Motor neuron (in vitro differentiated cells): Measurements from ENCODE around the gene KRT39. TPM values are rescaled to one million over a fixed set of nuclear protein-coding genes. Genes with fewer than 3 reads are reported as not detected.

Experiments
- ATAC-seq, 8 experiments: fragments of 200-7000 bp; cut with Tn5 transposase; replicated peaks in 6 of 8; 2 replicates each; pipeline ENCODE4 v1.8.0; 2021; ENCODE audit warnings: mild to moderate bottlenecking in 8 of 8, moderate library complexity in 8 of 8
- H3K27ac ChIP-seq, 2 donors: fragments of 250-450 bp; sonication (Bioruptor Pico); 2 replicates each; pipeline ENCODE4 v1.9.0; 2021; ENCODE audit warnings: antibody characterized with exemption in 2 of 2, mild to moderate bottlenecking in 2 of 2, moderate library complexity in 1 of 2
- H3K4me1 ChIP-seq, 2 donors: fragments of 250-450 bp; sonication (Bioruptor Pico); replicated peaks in 1 of 2; 2 replicates each; pipeline ENCODE4 v1.6.1; 2021; ENCODE audit warnings: antibody characterized with exemption in 2 of 2, mild to moderate bottlenecking in 2 of 2, moderate library complexity in 1 of 2
- H3K4me3 ChIP-seq, 5 donors: fragments of 250-450 bp; sonication (Bioruptor Pico); 2 replicates each; pipeline ENCODE4 v1.9.0; 2021; ENCODE audit warnings: antibody characterized with exemption in 5 of 5, mild to moderate bottlenecking in 5 of 5, moderate library complexity in 4 of 5
- WGBS, 10 experiments: fragments of 450-650 bp; shearing (Covaris generic); methylation state at CpG; one replicate each; pipeline ENCODE4 v1.0.0; 2022; 5-methylcytosine and 5-hydroxymethylcytosine counted together
- in situ Hi-C, 9 experiments: fragments of 400-800 bp; cut with MboI; loops; one replicate each; pipeline ENCODE4 v1.15.0; 2021; ENCODE audit warnings: low sequenced_read_pairs in 9 of 9, low pct_unique_long_range_greater_than_20kb in 2 of 9; ENCODE audit not compliant: unreplicated experiment in 9 of 9
- total RNA-seq, 8 experiments: library from RNA; unstranded; fragments of 300-600 nt; gene quantifications; 2 replicates each; pipeline versions ENCODE4 v1.2.3 to v1.2.4, GENCODE V29; 2022

KRT39 gene
- total RNA-seq, 8 experiments from 2014 or later = 0.59 TPM; not detected in 7

- no peaks in the 10 kb centered on the region for H3K4me1 ChIP-seq
- in situ Hi-C loops = no loop called here
- WGBS, 10 experiments = 8 to 100% (median 81%) methylated on average over 1 to 3 of the region's 3 CpGs; no CpG with 5 or more reads in 3 of the 10 experiments
- H3K27ac ChIP-seq = no peak overlapping the region
- no peak for ATAC-seq
- H3K4me3 ChIP-seq = no peak overlapping the region
These were observed 7.6 kb upstream of the KRT39 start for GRCh38 chr17:40974366-40974765.

GRCh38 chr17:40967582-40967981, 834 bp upstream of the KRT39 start:
- 43 to 83% (median 80%) methylated on average over 1 of the region's 1 CpG; no CpG with 5 or more reads in 7 of the 10 experiments for WGBS, 10 experiments
- no peak for ATAC-seq
- in situ Hi-C loops = no loop called here
- H3K4me1 ChIP-seq = no peaks in the 10 kb centered on the region
- H3K4me3 ChIP-seq = no peak overlapping the region
- H3K27ac ChIP-seq = no peak overlapping the region

GRCh38 chr17:40963838-40964237, 2.9 kb downstream of the KRT39 start:
- Histone ChIP-seq H3K4me3 (no peak overlapping the region), H3K4me1 (no peaks in the 10 kb centered on the region), H3K27ac (no peak overlapping the region)
- peak in 3 of 8 experiments; percentile 22 to 59 (median 32) for ATAC-seq
- in situ Hi-C loops = no loop called here
- 20 to 100% (median 100%) methylated on average over 1 of the region's 1 CpG; no CpG with 5 or more reads in 3 of the 10 experiments for WGBS, 10 experiments

GRCh38 chr17:40962059-40962561, 4.6 kb downstream of the KRT39 start:
- ATAC-seq = no peak
- Histone ChIP-seq H3K4me3 (no peak overlapping the region), H3K4me1 (peaks cover 7 to 10% of the 10 kb centered on the region in 2 donors), H3K27ac (no peak overlapping the region)
- in situ Hi-C loops = no loop called here
- 20 to 100% (median 83%) methylated on average over 1 to 4 of the region's 4 CpGs; no CpG with 5 or more reads in 1 of the 10 experiments for WGBS, 10 experiments

GRCh38 chr17:40961591-40961990, 5.2 kb downstream of the KRT39 start:
- H3K27ac ChIP-seq = no peak overlapping the region
- 10 to 83% (median 69%) methylated on average over 1 of the region's 1 CpG; no CpG with 5 or more reads in 2 of the 10 experiments for WGBS, 10 experiments
- peaks cover 12 to 15% of the 10 kb centered on the region in 2 donors for H3K4me1 ChIP-seq
- H3K4me3 ChIP-seq = no peak overlapping the region
- ATAC-seq = no peak
- in situ Hi-C loops = no loop called here

- 45 to 100% (median 85%) methylated on average over 1 to 10 of the region's 10 CpGs for WGBS, 10 experiments
- in situ Hi-C loops = no loop called here
- no peak for ATAC-seq
These were observed 6.6 kb downstream of the KRT39 start for GRCh38 chr17:40960144-40960543.

GRCh38 chr17:40958086-40958953, 8.4 kb downstream of the KRT39 start:
- in situ Hi-C loops = no loop called here
- Histone ChIP-seq H3K27ac (no peak overlapping the region), H3K4me3 (no peak overlapping the region), H3K4me1 (peaks cover 15 to 18% of the 10 kb centered on the region in 2 donors)
- ATAC-seq = no peak
- WGBS, 10 experiments = 66 to 100% (median 80%) methylated on average over 1 to 12 of the region's 12 CpGs; no CpG with 5 or more reads in 1 of the 10 experiments

More at GRCh38 chr17:40960144-40960543, 6.6 kb downstream of the KRT39 start:
- H3K4me1 ChIP-seq = peaks cover 15 to 18% of the 10 kb centered on the region in 2 donors
- H3K27ac ChIP-seq = no peak overlapping the region
- no peak overlapping the region for H3K4me3 ChIP-seq

- peak; percentile 49 to 91 (median 66) for ATAC-seq
- Histone ChIP-seq H3K4me1 (peaks cover 15 to 18% of the 10 kb centered on the region in 2 donors), H3K27ac (no peak overlapping the region), H3K4me3 (no peak overlapping the region)
- WGBS, 10 experiments = 41 to 89% (median 63%) methylated on average over 1 to 8 of the region's 8 CpGs
- in situ Hi-C loops = no loop called here
These were observed 10.1 kb downstream of the KRT39 start for GRCh38 chr17:40956401-40957254.

GRCh38 chr17:40953881-40954280, 12.9 kb downstream of the KRT39 start:
- in situ Hi-C loops = no loop called here
- H3K4me3 ChIP-seq = no peak overlapping the region
- peaks cover 20 to 25% of the 10 kb centered on the region in 2 donors for H3K4me1 ChIP-seq
- peak in 2 of 8 experiments; percentile 9 to 47 for ATAC-seq
- H3K27ac ChIP-seq = no peak overlapping the region
- WGBS, 10 experiments = 0 to 100% (median 85%) methylated on average over 1 to 2 of the region's 2 CpGs

- Histone ChIP-seq H3K4me1 (peaks cover 18 to 19% of the 10 kb centered on the region in 2 donors), H3K4me3 (no peak overlapping the region), H3K27ac (no peak overlapping the region)
- in situ Hi-C loops = no loop called here
- ATAC-seq = peak; percentile 33 to 84 (median 64)
- WGBS, 10 experiments = 0 to 73% (median 37%) methylated on average over 1 of the region's 1 CpG; no CpG with 5 or more reads in 2 of the 10 experiments
These were observed 14.1 kb downstream of the KRT39 start for GRCh38 chr17:40952661-40953060.

- ATAC-seq = no peak
- WGBS, 10 experiments = 65 to 100% (median 93%) methylated on average over 1 to 2 of the region's 2 CpGs; no CpG with 5 or more reads in 1 of the 10 experiments
- Histone ChIP-seq H3K27ac (no peak overlapping the region), H3K4me3 (no peak overlapping the region), H3K4me1 (peaks cover 14 to 16% of the 10 kb centered on the region in 2 donors)
- in situ Hi-C loops = no loop called here
These were observed 14.6 kb downstream of the KRT39 start for GRCh38 chr17:40952154-40952553.

- H3K27ac ChIP-seq = no peak overlapping the region
- in situ Hi-C loops = no loop called here
- H3K4me1 ChIP-seq = peaks cover 5 to 8% of the 10 kb centered on the region in 2 donors
- H3K4me3 ChIP-seq = no peak overlapping the region
- ATAC-seq = no peak
- 80 to 100% (median 100%) methylated on average over 1 to 2 of the region's 2 CpGs; no CpG with 5 or more reads in 3 of the 10 experiments for WGBS, 10 experiments
These were observed 15.6 kb downstream of the KRT39 start for GRCh38 chr17:40951011-40951622.
